ENCODE measurements around the gene RIPK4. TPM values are rescaled to one million over a fixed set of nuclear protein-coding genes. Genes with fewer than 3 reads are reported as not detected.
"Not testable (repeated sequence)": the region's sequence is repeated elsewhere in the genome, so short reads cannot be mapped to it uniquely, and the experiment has no call there.

RIPK4 gene
- total RNA-seq, 1 experiment from 2014 or later, result 16.0 TPM

- CTCF ChIA-PET, result no interaction called here
- POLR2A ChIA-PET (ENCODE audit: low non-redundant PET), result no interaction called here
Observed at GRCh38 chr21:41725421-41726031, 41.3 kb downstream of the RIPK4 start.

GRCh38 chr21:41723835-41724234 is 43.0 kb downstream of the RIPK4 start:
- POLR2A ChIA-PET (ENCODE audit: low non-redundant PET), result not testable (repeated sequence)

More at GRCh38 chr21:41725421-41726031, 41.3 kb downstream of the RIPK4 start:
- intact Hi-C loops (cut with micrococcal nuclease; ENCODE audit: unreplicated experiment), result no loop called here
- Histone ChIP-seq H3K27me3 (replicated peaks; ENCODE audit: insufficient read depth, low read depth, low read length, poor library complexity) (no peaks in the 10 kb centered on the region), H3K27ac (ENCODE audit: low read depth, low read length, poor library complexity, severe bottlenecking) (no peak overlapping the region), H3K9me3 (ENCODE audit: low read depth, low read length, poor library complexity, severe bottlenecking) (no peaks in the 10 kb centered on the region), H3K4me3 (ENCODE audit: low read depth, low read length, poor library complexity, severe bottlenecking) (no peak overlapping the region), H3K36me3 (ENCODE audit: insufficient read depth, low read length, poor library complexity, severe bottlenecking) (no peaks in the 10 kb centered on the region), H3K4me1 (ENCODE audit: insufficient read depth, low read length, poor library complexity, severe bottlenecking) (peaks cover 8% of the 10 kb centered on the region)
- TF ChIP-seq CTCF (conservative IDR thresholded peaks at IDR 0.05; ENCODE audit: low read depth, low read length) (no peak), EZH2 (IDR thresholded peaks at IDR 0.05; ENCODE audit: borderline replicate concordance, low read depth, low read length, poor library complexity, severe bottlenecking) (no peak)
- no TSS peak for BruUV-seq (replicated peaks)
- DNase-seq (ENCODE audit: low spot score), result no peak

GRCh38 chr21:41722052-41723018 is 44.5 kb downstream of the RIPK4 start:
- Histone ChIP-seq H3K9me3 (ENCODE audit: low read depth, low read length, poor library complexity, severe bottlenecking) (no peaks in the 10 kb centered on the region), H3K36me3 (ENCODE audit: insufficient read depth, low read length, poor library complexity, severe bottlenecking) (no peaks in the 10 kb centered on the region), H3K27me3 (replicated peaks; ENCODE audit: insufficient read depth, low read depth, low read length, poor library complexity) (no peaks in the 10 kb centered on the region), H3K27ac (ENCODE audit: low read depth, low read length, poor library complexity, severe bottlenecking) (no peak overlapping the region), H3K4me3 (ENCODE audit: low read depth, low read length, poor library complexity, severe bottlenecking) (no peak overlapping the region), H3K4me1 (ENCODE audit: insufficient read depth, low read length, poor library complexity, severe bottlenecking) (peaks cover 3% of the 10 kb centered on the region)
- no TSS peak for BruUV-seq (replicated peaks)
- ChIA-PET CTCF (interaction anchor here (0.7 kb wide), 1 partner anchor 73 kb away, joined by 3 read pairs; no protein-coding TSS in a partner anchor), POLR2A (ENCODE audit: low non-redundant PET) (no interaction called here)
- intact Hi-C loops (cut with micrococcal nuclease; ENCODE audit: unreplicated experiment), result no loop called here
- TF ChIP-seq CTCF (conservative IDR thresholded peaks at IDR 0.05; ENCODE audit: low read depth, low read length) (no peak), EZH2 (IDR thresholded peaks at IDR 0.05; ENCODE audit: borderline replicate concordance, low read depth, low read length, poor library complexity, severe bottlenecking) (no peak)
- DNase-seq (ENCODE audit: low spot score), result no peak

More at GRCh38 chr21:41723835-41724234, 43.0 kb downstream of the RIPK4 start:
- BruUV-seq (replicated peaks); CTCF ChIA-PET; intact Hi-C loops (cut with micrococcal nuclease; ENCODE audit: unreplicated experiment); H3K36me3 ChIP-seq (ENCODE audit: insufficient read depth, low read length, poor library complexity, severe bottlenecking); H3K9me3 ChIP-seq (ENCODE audit: low read depth, low read length, poor library complexity, severe bottlenecking); H3K27ac ChIP-seq (ENCODE audit: low read depth, low read length, poor library complexity, severe bottlenecking); DNase-seq (ENCODE audit: low spot score); H3K4me1 ChIP-seq (ENCODE audit: insufficient read depth, low read length, poor library complexity, severe bottlenecking); H3K27me3 ChIP-seq (replicated peaks; ENCODE audit: insufficient read depth, low read depth, low read length, poor library complexity); H3K4me3 ChIP-seq (ENCODE audit: low read depth, low read length, poor library complexity, severe bottlenecking): not testable (repeated sequence)
